Measurements from ENCODE around the gene CD9. TPM values are rescaled to one million over a fixed set of nuclear protein-coding genes. Genes with fewer than 3 reads are reported as not detected.

Gene CD9
- total and polyA plus RNA-seq, 2 donors (not counting 1 experiment from before 2014, with no cell fraction given), result 520 to 856 TPM

GRCh38 chr12:6221146-6221545 is 20.9 kb downstream of the CD9 start:
- Histone ChIP-seq H3K9ac (ENCODE audit: insufficient read depth, low read length) (no peak overlapping the region), H3K79me2 (ENCODE audit: control insufficient read depth, insufficient read depth, low read length) (peaks cover 75% of the 10 kb centered on the region), H3K4me1 (ENCODE audit: control insufficient read depth, extremely low read depth, insufficient read depth, low read length) (peaks cover 10% of the 10 kb centered on the region), H3K27ac (ENCODE audit: insufficient read depth, low read length) (no peak overlapping the region), H4K20me1 (ENCODE audit: control insufficient read depth, extremely low read depth, insufficient read depth, low read length) (no peaks in the 10 kb centered on the region), H3K4me2 (ENCODE audit: extremely low read depth, insufficient read depth, low read length) (no peak overlapping the region), H3K9me3 (ENCODE audit: control insufficient read depth, insufficient read depth, low read depth, low read length) (no peaks in the 10 kb centered on the region), H3K36me3 (ENCODE audit: control insufficient read depth, insufficient read depth, low read length) (peaks cover 4% of the 10 kb centered on the region), H2AFZ (ENCODE audit: low read length) (no peak overlapping the region), H3K27me3 (ENCODE audit: control insufficient read depth, insufficient read depth, low read length) (no peaks in the 10 kb centered on the region), H3K4me3 (replicated peaks in 1 of 4; ENCODE audit: control extremely low read depth in 1 of 4, insufficient read depth in 1 of 4, low read depth in 3 of 4, low read length in 4 of 4) (no peak overlapping the region)
- no peak for DNase-seq (ENCODE audit: low read depth in 2 of 2)
- no peak for TF ChIP-seq CTCF (conservative IDR thresholded peaks at IDR 0.05 in 1 of 2, IDR thresholded peaks at IDR 0.05 in 1 of 2; ENCODE audit: low read depth in 1 of 2, low read length in 2 of 2)
- no peak for TF ChIP-seq EZH2 (IDR thresholded peaks at IDR 0.05; ENCODE audit: low read length, missing control alignments)

GRCh38 chr12:6222078-6222654 is 22.0 kb downstream of the CD9 start:
- H3K4me2 ChIP-seq (ENCODE audit: extremely low read depth, insufficient read depth, low read length), result peak overlapping the region; percentile 29
- no peaks in the 10 kb centered on the region for H4K20me1 ChIP-seq (ENCODE audit: control insufficient read depth, extremely low read depth, insufficient read depth, low read length)
- H3K79me2 ChIP-seq (ENCODE audit: control insufficient read depth, insufficient read depth, low read length), result peaks cover 68% of the 10 kb centered on the region
- no peaks in the 10 kb centered on the region for H3K27me3 ChIP-seq (ENCODE audit: control insufficient read depth, insufficient read depth, low read length)
- H2AFZ ChIP-seq (ENCODE audit: low read length), result no peak overlapping the region
- H3K4me3 ChIP-seq (replicated peaks in 1 of 4; ENCODE audit: control extremely low read depth in 1 of 4, insufficient read depth in 1 of 4, low read depth in 3 of 4, low read length in 4 of 4), result no peak overlapping the region
- H3K4me1 ChIP-seq (ENCODE audit: control insufficient read depth, extremely low read depth, insufficient read depth, low read length), result peaks cover 12% of the 10 kb centered on the region
- no peak overlapping the region for H3K9ac ChIP-seq (ENCODE audit: insufficient read depth, low read length)
- no peak overlapping the region for H3K27ac ChIP-seq (ENCODE audit: insufficient read depth, low read length)
- no peaks in the 10 kb centered on the region for H3K9me3 ChIP-seq (ENCODE audit: control insufficient read depth, insufficient read depth, low read depth, low read length)
- DNase-seq (ENCODE audit: low read depth in 2 of 2), result peak; percentile 30 to 68
- TF ChIP-seq CTCF (conservative IDR thresholded peaks at IDR 0.05 in 1 of 2, IDR thresholded peaks at IDR 0.05 in 1 of 2; ENCODE audit: low read depth in 1 of 2, low read length in 2 of 2), result no peak
- no peak for TF ChIP-seq EZH2 (IDR thresholded peaks at IDR 0.05; ENCODE audit: low read length, missing control alignments)
- H3K36me3 ChIP-seq (ENCODE audit: control insufficient read depth, insufficient read depth, low read length), result peaks cover 4% of the 10 kb centered on the region

GRCh38 chr12:6223545-6223944 is 23.3 kb downstream of the CD9 start:
- H3K9me3 ChIP-seq (ENCODE audit: control insufficient read depth, insufficient read depth, low read depth, low read length), result no peaks in the 10 kb centered on the region
- no peak overlapping the region for H2AFZ ChIP-seq (ENCODE audit: low read length)
- peaks cover 63% of the 10 kb centered on the region for H3K79me2 ChIP-seq (ENCODE audit: control insufficient read depth, insufficient read depth, low read length)
- no peak for DNase-seq (ENCODE audit: low read depth in 2 of 2)
- H3K4me3 ChIP-seq (replicated peaks in 1 of 4; ENCODE audit: control extremely low read depth in 1 of 4, insufficient read depth in 1 of 4, low read depth in 3 of 4, low read length in 4 of 4), result no peak overlapping the region
- TF ChIP-seq CTCF (conservative IDR thresholded peaks at IDR 0.05 in 1 of 2, IDR thresholded peaks at IDR 0.05 in 1 of 2; ENCODE audit: low read depth in 1 of 2, low read length in 2 of 2), result no peak
- no peak for TF ChIP-seq EZH2 (IDR thresholded peaks at IDR 0.05; ENCODE audit: low read length, missing control alignments)
- no peak overlapping the region for H3K4me2 ChIP-seq (ENCODE audit: extremely low read depth, insufficient read depth, low read length)
- peaks cover 13% of the 10 kb centered on the region for H3K4me1 ChIP-seq (ENCODE audit: control insufficient read depth, extremely low read depth, insufficient read depth, low read length)
- H3K9ac ChIP-seq (ENCODE audit: insufficient read depth, low read length), result no peak overlapping the region
- no peaks in the 10 kb centered on the region for H4K20me1 ChIP-seq (ENCODE audit: control insufficient read depth, extremely low read depth, insufficient read depth, low read length)
- H3K27ac ChIP-seq (ENCODE audit: insufficient read depth, low read length), result no peak overlapping the region
- H3K36me3 ChIP-seq (ENCODE audit: control insufficient read depth, insufficient read depth, low read length), result peaks cover 8% of the 10 kb centered on the region
- no peaks in the 10 kb centered on the region for H3K27me3 ChIP-seq (ENCODE audit: control insufficient read depth, insufficient read depth, low read length)

Data from fibroblast of lung (primary cell).